Stimulated activated CD4-positive, alpha-beta T cell treated with anti-CD3 and anti-CD28 coated beads, Interleukin-15, amount 100 ng/mL, for 1 hour (primary cell): ENCODE measurements around the gene TMEM185A.
"Not testable (repeated sequence)": the region's sequence is repeated elsewhere in the genome, so short reads cannot be mapped to it uniquely, and the experiment has no call there.

Experiments used
- DNase-seq, 2 donors: peaks; one replicate each; pipeline ENCODE4 v3.0.0-alpha.2; 2020; ENCODE audit warnings: low read depth in 1 of 2, low spot score in 1 of 2

The TMEM185A gene

DNA sequence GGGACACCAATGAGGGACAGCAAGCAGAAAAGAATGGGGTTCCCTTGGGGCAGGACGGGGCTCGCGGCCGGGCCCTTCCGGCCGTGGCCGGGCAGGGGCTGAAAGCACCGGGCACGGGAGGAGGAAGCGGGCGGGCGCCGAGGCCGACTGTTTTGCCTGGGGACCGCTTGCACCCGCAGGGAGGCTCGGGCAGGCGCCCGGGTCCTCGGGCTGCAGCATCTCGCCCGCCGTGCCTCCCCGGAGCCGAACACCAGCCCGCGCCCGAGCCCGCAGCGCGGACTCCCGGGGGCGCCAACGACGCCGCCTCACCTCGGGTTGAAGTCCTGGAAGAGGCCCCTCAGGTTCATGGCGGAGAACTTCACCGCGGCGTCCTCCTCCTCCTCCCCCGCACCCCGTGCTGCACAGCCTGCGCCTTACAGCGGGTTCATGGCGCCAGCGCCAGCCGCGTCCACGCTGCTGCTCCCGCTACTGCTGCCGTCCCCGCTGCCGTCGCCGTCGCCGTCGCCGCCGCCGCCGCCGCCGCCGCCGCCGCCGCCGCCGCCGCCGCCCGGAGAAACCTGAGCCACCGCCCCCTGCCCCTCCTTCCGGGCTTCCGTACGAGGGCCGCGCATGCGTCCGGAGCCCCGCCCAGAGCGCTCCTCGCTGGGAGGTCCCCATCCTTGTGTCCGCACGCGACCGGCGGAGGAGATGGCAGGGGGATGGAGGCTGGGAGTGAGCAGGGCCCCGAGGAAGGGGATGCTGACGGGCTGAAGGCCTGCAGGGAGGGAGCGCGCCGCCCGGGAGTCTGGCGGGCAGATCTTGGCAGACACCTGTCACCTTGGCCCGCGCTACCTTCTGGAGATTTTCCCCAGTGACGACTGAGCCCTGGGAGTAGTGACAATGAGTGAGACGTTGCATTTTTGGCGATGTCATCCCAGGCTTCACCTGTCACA is at the start of gene TMEM185A:
TSS of gene TMEM185A (minus strand) at position 559 of the 932 bp plus-strand sequence. CDS start at position 347, 212 bp downstream.
- peak; percentile 48 to 64 for DNase-seq

- no peak for DNase-seq
Observed at GRCh38 chrX:149681182-149681581, 49.6 kb upstream of the TMEM185A start.

DNA sequence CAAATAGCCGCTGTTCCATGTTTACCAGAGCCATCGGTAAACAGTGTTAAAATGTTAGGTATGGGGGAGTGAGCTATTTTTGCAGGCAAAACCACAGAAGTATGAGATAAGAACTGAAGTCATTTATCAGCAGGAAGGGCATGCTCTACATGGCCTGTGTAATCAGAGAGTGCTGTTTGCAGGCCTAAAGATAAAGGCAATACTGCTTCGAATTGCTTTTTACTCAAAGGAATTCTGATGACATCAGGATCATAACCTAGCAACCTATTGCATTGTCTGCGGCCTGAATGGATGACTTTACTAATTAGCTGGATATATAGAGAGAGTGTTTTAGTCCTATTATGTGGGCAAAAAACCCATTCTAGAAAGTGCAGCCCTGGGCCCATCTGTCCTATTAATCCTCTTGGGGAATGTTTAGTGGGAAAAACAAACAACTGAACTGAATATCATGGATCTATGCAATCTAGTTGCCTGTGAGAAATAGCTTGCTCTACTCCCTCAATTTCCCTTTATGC is 47.6 kb upstream of the TMEM185A start:
- not testable (repeated sequence) for DNase-seq

- not testable (repeated sequence) for DNase-seq
Observed at GRCh38 chrX:149675554-149675953, 44.0 kb upstream of the TMEM185A start.

DNA sequence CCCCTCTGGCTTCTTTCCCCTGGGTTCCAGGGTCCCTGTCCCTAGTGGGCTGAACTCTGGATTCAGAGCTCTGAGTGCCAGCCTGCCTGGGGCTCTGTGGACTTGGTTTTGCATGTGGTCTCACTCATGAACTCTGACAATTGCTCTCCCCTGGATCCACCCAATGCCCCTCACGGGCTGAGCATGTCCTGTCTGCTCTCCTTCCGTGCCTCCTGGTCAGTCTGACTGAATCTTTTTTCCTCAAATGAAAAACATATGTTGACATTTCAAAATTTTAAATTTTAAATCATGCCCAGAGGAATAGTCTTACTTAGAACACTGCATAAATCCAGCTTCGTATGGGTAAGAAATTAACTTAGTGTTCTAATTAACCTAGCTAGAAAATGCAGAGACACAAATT is 43.5 kb upstream of the TMEM185A start:
- DNase-seq: not testable (repeated sequence)

DNA sequence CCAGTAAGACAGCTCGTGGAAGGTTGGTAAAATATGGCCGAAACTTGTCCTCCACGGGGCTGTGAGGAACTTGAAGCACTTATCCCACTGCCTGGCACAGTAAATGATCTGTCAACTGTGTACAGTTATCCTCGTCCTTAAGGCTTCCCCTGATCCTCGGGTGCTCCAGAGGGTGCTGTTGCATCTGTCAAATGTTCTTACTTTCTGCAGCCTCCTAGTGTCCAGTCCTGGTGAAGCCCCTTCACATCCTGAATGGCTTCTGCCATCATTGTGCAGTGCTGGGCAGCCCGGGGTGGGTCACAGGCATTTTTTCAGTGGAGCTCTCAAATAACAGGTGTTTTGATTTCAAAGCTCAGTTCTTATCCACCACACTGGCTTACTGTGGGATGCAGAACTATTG is 29.0 kb upstream of the TMEM185A start:
- not testable (repeated sequence) for DNase-seq

- DNase-seq: not testable (repeated sequence)
Observed at GRCh38 chrX:149656260-149656884, 24.8 kb upstream of the TMEM185A start.

- DNase-seq: no peak
Observed at GRCh38 chrX:149652232-149652981, 20.8 kb upstream of the TMEM185A start.

GRCh38 chrX:149650162-149650561 is 18.6 kb upstream of the TMEM185A start:
- DNase-seq: no peak

GRCh38 chrX:149648932-149649331 is 17.3 kb upstream of the TMEM185A start:
- no peak for DNase-seq

GRCh38 chrX:149647505-149647904 is 15.9 kb upstream of the TMEM185A start:
- no peak for DNase-seq

- no peak for DNase-seq
Observed at GRCh38 chrX:149643496-149643895, 11.9 kb upstream of the TMEM185A start.

DNA sequence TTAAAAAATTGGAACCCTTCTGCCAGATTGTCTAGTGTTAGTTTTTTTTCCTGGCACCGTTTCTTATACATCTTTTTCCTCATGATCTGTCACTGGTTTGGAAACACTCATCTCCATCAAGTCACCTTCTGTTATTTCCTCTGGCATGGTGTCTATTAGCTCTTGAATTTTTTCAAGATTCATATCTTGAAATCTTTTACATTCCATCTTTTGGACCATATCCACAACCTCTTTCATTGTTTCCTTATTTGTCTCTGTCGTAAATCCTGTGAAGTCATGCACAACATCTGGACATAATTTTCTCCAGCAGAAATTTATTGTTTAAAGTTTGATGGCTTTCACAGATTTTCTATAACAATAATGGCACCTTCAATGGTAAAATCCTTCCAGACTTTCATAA is 10.2 kb upstream of the TMEM185A start:
- no peak for DNase-seq

DNA sequence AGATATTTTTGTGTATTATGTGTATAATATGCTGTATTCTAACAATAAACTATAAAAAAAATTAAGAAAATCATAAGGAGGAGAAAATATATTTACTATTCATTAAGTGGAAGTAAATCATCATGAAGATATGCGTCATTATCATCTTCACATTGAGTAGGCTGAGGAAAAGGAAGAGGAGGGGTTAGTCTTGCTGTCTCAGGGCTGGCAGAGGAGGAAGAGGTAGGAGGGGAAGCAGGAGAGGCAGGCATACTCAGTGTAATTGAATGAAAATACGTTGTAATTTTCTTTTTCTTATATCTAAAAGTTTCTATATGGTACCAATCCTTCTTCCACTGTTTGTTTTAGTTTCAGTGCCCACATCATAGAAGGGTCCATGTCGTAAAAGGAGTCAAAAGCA is 9.8 kb upstream of the TMEM185A start:
- no peak for DNase-seq

GRCh38 chrX:149639568-149639967 is 8.0 kb upstream of the TMEM185A start:
- no peak for DNase-seq

DNA sequence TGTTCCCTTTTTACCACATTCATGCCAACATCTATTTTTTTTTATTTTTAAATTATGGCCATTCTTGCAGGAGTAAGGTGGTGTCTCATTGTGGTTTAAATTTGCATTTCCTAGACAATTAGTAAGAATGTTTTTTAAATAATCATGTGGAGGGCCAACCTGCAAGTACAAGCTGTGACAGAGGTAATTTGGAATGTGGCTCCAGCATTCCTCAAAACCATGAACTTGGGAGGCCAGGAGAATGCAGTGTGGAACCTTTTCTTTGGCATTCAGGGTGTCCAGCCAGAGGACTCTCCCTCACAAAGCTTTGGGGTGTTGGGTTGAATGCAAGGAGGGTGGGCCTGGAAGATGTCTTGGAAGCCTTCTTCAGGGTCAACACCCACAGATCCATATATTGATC is 7.3 kb upstream of the TMEM185A start:
- DNase-seq: no peak

GRCh38 chrX:149633511-149633910 is 1.9 kb upstream of the TMEM185A start:
- no peak for DNase-seq

GRCh38 chrX:149630681-149631233 is 835 bp downstream of the TMEM185A start:
- DNase-seq: no peak

- DNase-seq: no peak
Observed at GRCh38 chrX:149629730-149630387, 1.7 kb downstream of the TMEM185A start.

DNA sequence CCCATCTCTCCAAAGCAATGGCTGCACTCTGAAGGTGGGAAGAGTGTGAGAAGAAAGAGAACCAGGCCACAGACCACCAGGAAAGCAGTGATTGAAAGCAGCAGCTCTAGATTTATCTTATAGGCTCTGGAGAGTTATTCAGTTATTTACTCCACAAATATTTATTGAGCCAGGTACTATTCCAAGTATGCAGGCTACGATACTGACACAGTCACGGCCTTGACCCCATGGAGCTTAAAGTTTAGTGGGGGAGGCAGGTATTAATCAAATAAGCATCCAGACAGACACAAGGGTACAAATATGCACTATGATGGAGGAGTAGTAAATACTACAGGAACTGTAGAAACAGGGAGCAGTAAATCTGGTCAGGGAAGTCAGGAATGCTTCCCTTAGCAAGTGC is 2.8 kb downstream of the TMEM185A start:
- DNase-seq: no peak

DNA sequence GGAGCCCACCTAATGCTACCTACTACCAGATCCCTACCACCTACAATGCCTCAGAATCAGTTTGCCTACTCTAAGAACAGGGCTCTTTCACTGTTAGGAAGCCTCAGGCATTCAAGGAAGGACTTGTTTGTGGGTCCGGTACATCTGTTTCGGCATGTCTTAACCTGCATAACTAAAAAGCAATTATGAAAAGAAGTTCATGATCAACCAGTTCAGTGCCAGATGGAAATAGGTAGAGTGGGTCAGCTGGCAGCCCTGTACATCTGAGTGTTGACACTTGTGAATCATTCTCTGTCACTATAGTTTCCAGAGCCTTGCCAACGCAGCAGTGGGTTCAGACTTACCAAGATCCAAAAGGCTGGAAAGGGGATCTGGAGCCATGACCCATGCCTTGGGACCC is 3.3 kb downstream of the TMEM185A start:
- no peak for DNase-seq
